Tracheal epithelial cell (primary cell): ENCODE results near the gene EPHA3. TPM values are rescaled to one million over a fixed set of nuclear protein-coding genes. Genes with fewer than 3 reads are reported as not detected.

ENCODE experiments used
- total RNA-seq: library from RNA; depleted of rRNA; stranded (reverse); fragments of >200 nt; gene quantifications from 2 replicates; pipeline ENCODE4 v1.2.1, GENCODE V29; 2014

EPHA3 gene
- total RNA-seq, result under 0.01 and 0.48 TPM in 2 replicates

DNA sequence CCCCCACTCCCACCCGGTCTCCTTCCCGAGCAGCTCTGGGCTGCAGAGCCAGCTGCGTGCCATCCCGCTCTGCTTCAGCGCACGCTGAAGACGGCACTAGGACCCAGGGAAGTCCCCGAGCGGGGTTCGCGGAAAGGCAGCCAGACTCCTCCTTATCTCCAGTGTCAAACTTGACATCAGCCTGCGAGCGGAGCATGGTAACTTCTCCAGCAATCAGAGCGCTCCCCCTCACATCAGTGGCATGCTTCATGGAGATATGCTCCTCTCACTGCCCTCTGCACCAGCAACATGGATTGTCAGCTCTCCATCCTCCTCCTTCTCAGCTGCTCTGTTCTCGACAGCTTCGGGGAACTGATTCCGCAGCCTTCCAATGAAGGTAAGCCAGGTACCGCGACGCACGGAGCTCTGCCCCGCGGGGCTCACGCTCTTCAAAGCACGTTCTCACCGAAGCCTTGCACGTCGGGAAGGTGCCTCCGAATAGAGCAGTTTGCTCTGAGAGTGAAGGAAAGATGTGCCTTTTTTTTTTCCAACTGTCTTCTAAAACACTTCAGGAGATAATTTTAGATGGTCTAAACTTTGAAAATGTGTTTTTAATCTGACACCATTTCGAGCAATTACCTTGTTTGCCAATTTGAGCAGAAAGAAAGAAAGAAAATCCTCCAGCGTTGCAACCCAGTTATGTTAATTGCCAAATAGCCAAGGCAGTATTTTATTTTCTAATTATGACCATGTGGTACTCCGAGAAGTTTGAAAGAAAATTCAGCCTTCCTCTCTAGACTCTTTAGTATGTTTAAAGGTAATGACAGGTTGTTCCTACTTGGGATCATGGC lies at the start of gene EPHA3:
TSS of gene EPHA3 (plus strand) at position 161 of the 830 bp plus-strand sequence. CDS start at position 289, 128 bp downstream.

